ENCODE measurements around the gene RIN1. TPM values are rescaled to one million over a fixed set of nuclear protein-coding genes. Genes with fewer than 3 reads are reported as not detected.
A peak's percentile ranks its signal among the peaks of the same experiment; 100 is the strongest.

RIN1 gene
- total and polyA plus RNA-seq, 2 of the 13 experiments (the other 11 are each of a cell fraction or from before 2014, with no cell fraction given), result 2.4 to 4.1 TPM

- TF ChIP-seq ZNF350 (CRISPR knock-in tag; IDR thresholded peaks at IDR 0.05; ENCODE audit: borderline replicate concordance, low read depth), result peak; percentile 98
- no peak for TF ChIP-seq ZNF841 (CRISPR knock-in tag; IDR thresholded peaks at IDR 0.05; ENCODE audit: borderline replicate concordance)
- no peak for TF ChIP-seq SCMH1 (CRISPR knock-in tag; IDR thresholded peaks at IDR 0.05; ENCODE audit: borderline replicate concordance)
- peak; percentile 94 for TF ChIP-seq IRF2 (CRISPR knock-in tag; IDR thresholded peaks at IDR 0.05)
- TF ChIP-seq CBFB (CRISPR knock-in tag; IDR thresholded peaks at IDR 0.05), result peak; percentile 93; the same call in 1 of the 2 replicates
- TF ChIP-seq ZBTB10 (CRISPR knock-in tag; IDR thresholded peaks at IDR 0.05; ENCODE audit: borderline replicate concordance), result no peak; the same call in 1 of the 2 replicates
- TF ChIP-seq POGZ (CRISPR knock-in tag; IDR thresholded peaks at IDR 0.05), result peak; percentile 62
- 0 out of 2 replicates have a peak, but pooled peaks have one; percentile 39 for TF ChIP-seq ATF6 (CRISPR knock-in tag; conservative IDR thresholded peaks at IDR 0.05)
- peak; percentile 83; the same call in 1 of the 2 replicates for TF ChIP-seq ZNF550 (CRISPR knock-in tag; IDR thresholded peaks at IDR 0.05; ENCODE audit: borderline replicate concordance)
- peak; percentile 36; the same call in 1 of the 2 replicates for TF ChIP-seq ZSCAN29 (CRISPR knock-in tag; conservative IDR thresholded peaks at IDR 0.05)
- TF ChIP-seq ZNF33A (CRISPR knock-in tag; IDR thresholded peaks at IDR 0.05; ENCODE audit: borderline replicate concordance), result peak; percentile 91; the same call in 1 of the 2 replicates
- peak; percentile 55; the same call in 1 of the 2 replicates for TF ChIP-seq NFKB2 (CRISPR knock-in tag; IDR thresholded peaks at IDR 0.05; ENCODE audit: borderline replicate concordance)
- 0 out of 2 replicates have a peak, but pooled peaks have one; percentile 50 for TF ChIP-seq ZNF329 (CRISPR knock-in tag; IDR thresholded peaks at IDR 0.05; ENCODE audit: low read depth)
- TF ChIP-seq RORA (CRISPR knock-in tag; IDR thresholded peaks at IDR 0.05), result no peak
- no peak for TF ChIP-seq PREB (CRISPR knock-in tag; IDR thresholded peaks at IDR 0.05)
- peak; percentile 62; the same call in 1 of the 2 replicates for TF ChIP-seq KDM5B (CRISPR knock-in tag; IDR thresholded peaks at IDR 0.05; ENCODE audit: borderline replicate concordance)
- peak; percentile 58; the same call in 1 of the 2 replicates for TF ChIP-seq ZNF768 (CRISPR knock-in tag; IDR thresholded peaks at IDR 0.05)
- peak; percentile 51; the same call in 1 of the 2 replicates for TF ChIP-seq PHF8 (CRISPR knock-in tag; IDR thresholded peaks at IDR 0.05)
- TF ChIP-seq SMC3 (IDR thresholded peaks at IDR 0.05; ENCODE audit: low read length), result peak; percentile 77
- peak; percentile 56; the same call in 1 of the 2 replicates for TF ChIP-seq ZNF770 (CRISPR knock-in tag; IDR thresholded peaks at IDR 0.05)
- peak; percentile 80 for TF ChIP-seq GATAD1 (CRISPR knock-in tag; IDR thresholded peaks at IDR 0.05)
Measured at GRCh38 chr11:66336234-66337102, at the start of gene RIN1 (continued).

All from HepG2 (cell line).